ENCODE data around the gene SMCO1. TPM values are rescaled to one million over a fixed set of nuclear protein-coding genes. Genes with fewer than 3 reads are reported as not detected.

The SMCO1 gene
- polyA plus RNA-seq, 1 of the 3 experiments (the other 2 are of a cell fraction): not detected

- POLR2A ChIA-PET: no interaction called here
- no peak overlapping the region for H3K27ac ChIP-seq (ENCODE audit: low read depth in 2 of 2, low read length in 1 of 2)
- no peak for DNase-seq
- no peaks in the 10 kb centered on the region for H3K9me2 ChIP-seq
- peaks cover 10% of the 10 kb centered on the region for H3K79me2 ChIP-seq (ENCODE audit: insufficient read depth)
- H3F3A ChIP-seq (replicated peaks; ENCODE audit: insufficient read depth): peaks cover 14% of the 10 kb centered on the region
- no peak overlapping the region for H3K4me3 ChIP-seq (ENCODE audit: low read depth in 2 of 2, low read length in 1 of 2)
- no peaks in the 10 kb centered on the region for H3K4me1 ChIP-seq (ENCODE audit: control insufficient read depth in 1 of 2, insufficient read depth in 2 of 2, low read depth in 1 of 2, low read length in 1 of 2)
- no peaks in the 10 kb centered on the region for H3K9me3 ChIP-seq
- H3K9ac ChIP-seq: no peak overlapping the region
- H3K36me3 ChIP-seq (replicated peaks in 1 of 2; ENCODE audit: control insufficient read depth in 1 of 2, insufficient read depth in 2 of 2, low read length in 1 of 2): peaks cover 14% of the 10 kb centered on the region in 2 experiments
- no peak overlapping the region for H2AFZ ChIP-seq (ENCODE audit: low read depth)
- H3K4me2 ChIP-seq: no peak overlapping the region
- no peaks in the 10 kb centered on the region for H3K27me3 ChIP-seq (ENCODE audit: insufficient read depth)
- 96% methylated on average over 5 of the region's 5 CpGs for WGBS (ENCODE audit: low lambda C conversion rate)
- H4K20me1 ChIP-seq (ENCODE audit: insufficient read depth): no peaks in the 10 kb centered on the region
- no peak for TF ChIP-seq EZH2phosphoT487 (IDR thresholded peaks at IDR 0.05; ENCODE audit: borderline replicate concordance, low read depth)
- no peak for TF ChIP-seq FOSL2 (IDR thresholded peaks at IDR 0.05; ENCODE audit: borderline replicate concordance, low read depth)
- no peak for TF ChIP-seq RAD21 (IDR thresholded peaks at IDR 0.05; ENCODE audit: low read length)
- TF ChIP-seq RFX5 (IDR thresholded peaks at IDR 0.05; ENCODE audit: low read length): no peak
- no peak for TF ChIP-seq JUND (IDR thresholded peaks at IDR 0.05)
- TF ChIP-seq TAF1 (IDR thresholded peaks at IDR 0.05; ENCODE audit: borderline replicate concordance, low read depth, low read length): no peak
- no peak for TF ChIP-seq EP300 (IDR thresholded peaks at IDR 0.05; ENCODE audit: borderline replicate concordance in 1 of 2, low read depth in 1 of 2, low read length in 1 of 2)
- no peak for TF ChIP-seq TEAD4 (IDR thresholded peaks at IDR 0.05; ENCODE audit: borderline replicate concordance, insufficient read depth)
- no peak for TF ChIP-seq NFIC (IDR thresholded peaks at IDR 0.05; ENCODE audit: borderline replicate concordance)
- no peak for TF ChIP-seq MAX (IDR thresholded peaks at IDR 0.05; ENCODE audit: low read depth)
- no peak for TF ChIP-seq SIN3A (IDR thresholded peaks at IDR 0.05; ENCODE audit: borderline replicate concordance, low read depth, low read length)
- TF ChIP-seq ELF1 (IDR thresholded peaks at IDR 0.05): no peak
- no peak for TF ChIP-seq GATA2 (CRISPR knock-in tag; IDR thresholded peaks at IDR 0.05)
- no peak for TF ChIP-seq USF2 (IDR thresholded peaks at IDR 0.05; ENCODE audit: borderline replicate concordance, low read depth, low read length)
- no peak for TF ChIP-seq RXRA (IDR thresholded peaks at IDR 0.05; ENCODE audit: borderline replicate concordance, low read depth)
- no peak for TF ChIP-seq SMC3 (IDR thresholded peaks at IDR 0.05; ENCODE audit: low read depth, low read length)
- no peak for TF ChIP-seq USF1 (IDR thresholded peaks at IDR 0.05; ENCODE audit: borderline replicate concordance, low read depth)
- TF ChIP-seq RCOR1 (IDR thresholded peaks at IDR 0.05; ENCODE audit: low read length): no peak
- CTCF ChIA-PET: no interaction called here
These were observed 42.1 kb upstream of the SMCO1 start for GRCh38 chr3:196557236-196557635.

Measured in SK-N-SH (cell line).